Lower leg skin (tissue), 3 donors: ENCODE data around the gene KLHL15.

Experiments used
- CTCF ChIP-seq, 3 donors: fragments of 450-650 bp; IDR thresholded peaks; one replicate each; pipeline ENCODE4 v1.5.1; 2016; ENCODE audit warnings: antibody characterized with exemption in 3 of 3, mild to moderate bottlenecking in 3 of 3, moderate library complexity in 2 of 3
- POLR2A ChIP-seq, 2 donors: fragments of 450-650 bp; IDR thresholded peaks; one replicate each; pipeline ENCODE4 v1.6.1; 2016 to 2017; ENCODE audit warnings: antibody characterized with exemption in 2 of 2, mild to moderate bottlenecking in 1 of 2, moderate library complexity in 1 of 2

GRCh38 chrX:24005867-24006266 lies 21.1 kb downstream of the KLHL15 start:
- TF ChIP-seq CTCF (IDR thresholded peaks at IDR 0.05) (no peak), POLR2A (IDR thresholded peaks at IDR 0.05) (no peak)
